Tibial artery (tissue), 4 donors: Measurements from ENCODE around the gene AHCYL2.

Experiments used
- DNase-seq, 2 donors: peaks; one replicate each; pipeline ENCODE4 v3.0.0-alpha.2; 2019
- H3K27ac ChIP-seq, 2 donors: fragments of 200-600 bp; sonication (generic) in 1 of 2; 1 replicate in 1 of 2; 2 replicates in 1 of 2; pipeline ENCODE4 v1.5.1; 2018 to 2019; ENCODE audit warnings: mild to moderate bottlenecking in 1 of 2
- H3K27me3 ChIP-seq, 2 donors: fragments of 200-600 bp; sonication (generic) in 1 of 2; one replicate each; pipeline versions ENCODE4 v1.5.1 to v1.6.0; 2016 to 2019
- H3K36me3 ChIP-seq, 3 donors: fragments of 200-600 bp; sonication (generic) in 2 of 3; one replicate each; pipeline ENCODE4 v1.5.1; 2016 to 2019; ENCODE audit warnings: mild to moderate bottlenecking in 2 of 3
- H3K4me1 ChIP-seq, 4 donors: fragments of 200-600 bp; sonication (generic) in 2 of 4; 1 replicate in 3 of 4; 2 replicates in 1 of 4; pipeline ENCODE4 v1.5.1; 2016 to 2019
- H3K4me3 ChIP-seq, 2 donors: fragments of 200-600 bp; sonication (generic) in 1 of 2; 1 replicate in 1 of 2; 2 replicates in 1 of 2; pipeline ENCODE4 v1.5.1; 2018 to 2019; ENCODE audit warnings: mild to moderate bottlenecking in 2 of 2
- H3K9me3 ChIP-seq, 3 donors: fragments of 200-600 bp; sonication (generic) in 1 of 3; one replicate each; pipeline ENCODE4 v1.5.1; 2016 to 2019
- CTCF ChIP-seq, 2 experiments: fragments of 200-600 bp in 1 of 2; fragments of 450-650 bp in 1 of 2; IDR thresholded peaks; one replicate each; pipeline ENCODE4 v1.5.1; 2017 to 2019; ENCODE audit warnings: antibody characterized with exemption in 2 of 2, mild to moderate bottlenecking in 1 of 2, moderate library complexity in 1 of 2
- intact Hi-C: fragments of 100-400 bp; cut with DNase I; formaldehyde crosslinking; loops from one replicate; pipeline ENCODE4 v1.15.0; 2023; ENCODE audit warnings: low total_unique reads

AHCYL2 gene

GRCh38 chr7:129434675-129435318 lies 210.0 kb downstream of the AHCYL2 start:
- peak overlapping the region; percentile 11 to 44 for H3K27ac ChIP-seq
- H3K36me3 ChIP-seq = no peaks in the 10 kb centered on the region
- H3K4me1 ChIP-seq = peaks cover 0 to 17% (median 12%) of the 10 kb centered on the region in 4 donors
- peak overlapping the region; percentile 60 to 68 for H3K4me3 ChIP-seq
- TF ChIP-seq CTCF (IDR thresholded peaks at IDR 0.05) = no peak
- H3K27me3 ChIP-seq = peaks cover 0 to 8% of the 10 kb centered on the region in 2 donors
- no peaks in the 10 kb centered on the region for H3K9me3 ChIP-seq
- intact Hi-C loops = no loop called here
- no peak for DNase-seq

- DNase-seq = no peak
- TF ChIP-seq CTCF (IDR thresholded peaks at IDR 0.05) = no peak
- Histone ChIP-seq H3K4me1 (peaks cover 0 to 17% (median 12%) of the 10 kb centered on the region in 4 donors), H3K27ac (no peak overlapping the region), H3K9me3 (no peaks in the 10 kb centered on the region), H3K4me3 (peak overlapping the region in 1 of 2 donors; percentile 68), H3K27me3 (peaks cover 0 to 8% of the 10 kb centered on the region in 2 donors), H3K36me3 (no peaks in the 10 kb centered on the region)
- intact Hi-C loops = no loop called here
These were observed 210.6 kb downstream of the AHCYL2 start for GRCh38 chr7:129435414-129435829.

GRCh38 chr7:129436335-129436923 lies 211.6 kb downstream of the AHCYL2 start:
- H3K27ac ChIP-seq = no peak overlapping the region
- H3K36me3 ChIP-seq = no peaks in the 10 kb centered on the region
- peaks cover 0 to 4% of the 10 kb centered on the region in 2 donors for H3K27me3 ChIP-seq
- peaks cover 0 to 17% (median 12%) of the 10 kb centered on the region in 4 donors for H3K4me1 ChIP-seq
- H3K9me3 ChIP-seq = no peaks in the 10 kb centered on the region
- DNase-seq = no peak
- TF ChIP-seq CTCF (IDR thresholded peaks at IDR 0.05) = no peak
- intact Hi-C loops = no loop called here
- H3K4me3 ChIP-seq = no peak overlapping the region

GRCh38 chr7:129437190-129437589 lies 212.4 kb downstream of the AHCYL2 start:
- Histone ChIP-seq H3K36me3 (no peaks in the 10 kb centered on the region), H3K4me1 (peaks cover 0 to 17% (median 12%) of the 10 kb centered on the region in 4 donors), H3K9me3 (no peaks in the 10 kb centered on the region), H3K27ac (no peak overlapping the region), H3K4me3 (no peak overlapping the region), H3K27me3 (peaks cover 0 to 3% of the 10 kb centered on the region in 2 donors)
- intact Hi-C loops = no loop called here
- no peak for DNase-seq
- no peak for TF ChIP-seq CTCF (IDR thresholded peaks at IDR 0.05)

- H3K27me3 ChIP-seq = peaks cover 0 to 3% of the 10 kb centered on the region in 2 donors
- no peaks in the 10 kb centered on the region for H3K36me3 ChIP-seq
- no peak for TF ChIP-seq CTCF (IDR thresholded peaks at IDR 0.05)
- no peaks in the 10 kb centered on the region for H3K9me3 ChIP-seq
- DNase-seq = no peak
- intact Hi-C loops = no loop called here
- peaks cover 0 to 13% (median 10%) of the 10 kb centered on the region in 4 donors for H3K4me1 ChIP-seq
- no peak overlapping the region for H3K27ac ChIP-seq
- no peak overlapping the region for H3K4me3 ChIP-seq
These were observed 213.5 kb downstream of the AHCYL2 start for GRCh38 chr7:129438281-129438838.
